Measurements from ENCODE around the gene VAV1.

VAV1 gene

GRCh38 chr19:6906559-6907060, 134.1 kb downstream of the VAV1 start:
- no peak for DNase-seq
